K562 (cell line): ENCODE measurements around the gene HAGHL. TPM values are rescaled to one million over a fixed set of nuclear protein-coding genes. Genes with fewer than 3 reads are reported as not detected.

Experiments used
- ATAC-seq: fragments of 200-7000 bp; cut with Tn5 transposase; 3 replicates; pipeline ENCODE4 v1.9.1; 2020; ENCODE audit warnings: moderate library complexity
- BruUV-seq: library from RNA; stranded (reverse); fragments of 400-500 nt; replicated peaks from 2 replicates; lab custom pipeline; 2021; lab: Mats Ljungman, UMichigan
- CTCF ChIA-PET: fragments of 300-600 bp; formaldehyde crosslinking; extraction: SDS; loops from one replicate; lab custom pipeline; 2021; ENCODE audit warnings: low intra/inter-chr PET ratio; lab: Yijun Ruan, JAX
- POLR2A ChIA-PET: fragments of 300-600, 350-650 bp; sonication (Branson Sonifier 250); formaldehyde crosslinking; extraction: SDS; loops from one replicate; lab custom pipeline; 2021; ENCODE audit warnings: antibody characterized with exemption, inconsistent platforms; lab: Yijun Ruan, JAX
- DNase-seq, 4 experiments: peaks; one replicate each; pipeline versions ENCODE4 v3.0.0 to v3.0.0-alpha.2; 2011 to 2018; ENCODE audit warnings: low spot score in 3 of 4, mixed read lengths in 3 of 4; ENCODE audit errors: extremely low read depth in 1 of 4
- FAIRE-seq: peaks from 2 replicates; lab custom pipeline; 2011; peaks lifted over from hg19 to GRCh38; lab: Jason Lieb, UNC
- H2AFZ ChIP-seq: 2 replicates; pipeline ENCODE4 v1.6.0; 2011; ENCODE audit warnings: low read depth, low read length, control low read depth, inconsistent platforms
- H3K27ac ChIP-seq: fragments of 200-600 bp; 3 replicates; pipeline ENCODE4 v1.8.0; 2011; ENCODE audit warnings: low read depth, mild to moderate bottlenecking, control low read depth, inconsistent platforms, low read length, moderate library complexity, mixed read lengths; ENCODE audit errors: extremely low read depth
- H3K27me3 ChIP-seq, 2 experiments: fragments of 300-600 bp in 1 of 2; 2 replicates in 1 of 2; 3 replicates in 1 of 2; pipeline versions ENCODE4 v1.6.0 to v1.8.0; 2011; ENCODE audit warnings: inconsistent platforms in 2 of 2, low read length in 2 of 2, mild to moderate bottlenecking in 1 of 2, mixed read lengths in 1 of 2, moderate library complexity in 1 of 2; ENCODE audit not compliant: control insufficient read depth in 2 of 2, insufficient read depth in 2 of 2
- H3K36me3 ChIP-seq: fragments of 300-600 bp; 3 replicates; pipeline ENCODE4 v1.8.0; 2011; ENCODE audit warnings: mild to moderate bottlenecking, low read length, inconsistent platforms; ENCODE audit not compliant: control insufficient read depth, insufficient read depth
- H3K4me1 ChIP-seq, 2 experiments: fragments of 200-600 bp in 1 of 2; replicated peaks in 1 of 2; 2 replicates in 1 of 2; 3 replicates in 1 of 2; pipeline versions ENCODE4 v1.5.1 to v1.8.0; 2011; ENCODE audit warnings: inconsistent platforms in 2 of 2, low read length in 2 of 2, mild to moderate bottlenecking in 1 of 2, mixed read lengths in 1 of 2, moderate library complexity in 1 of 2; ENCODE audit not compliant: control insufficient read depth in 2 of 2, insufficient read depth in 2 of 2
- H3K4me2 ChIP-seq: 2 replicates; pipeline ENCODE4 v1.6.1; 2011; ENCODE audit warnings: low read length, control low read depth, inconsistent platforms, mixed read lengths; ENCODE audit not compliant: insufficient read depth
- H3K4me3 ChIP-seq: fragments of 200-600 bp; sonication (generic), shearing (Covaris generic); 2 replicates; pipeline ENCODE4 v1.5.1; 2016; ENCODE audit warnings: control low read depth, inconsistent platforms
- H3K79me2 ChIP-seq: fragments of 200-600 bp; 3 replicates; pipeline ENCODE4 v1.8.0; 2011; ENCODE audit warnings: low read length, inconsistent platforms; ENCODE audit not compliant: control insufficient read depth, insufficient read depth
- H3K9ac ChIP-seq, 2 experiments: 2 replicates each; pipeline versions ENCODE4 v1.6.0 to v1.6.1; 2011; ENCODE audit warnings: low read depth in 2 of 2, low read length in 2 of 2, control low read depth in 1 of 2, inconsistent platforms in 1 of 2, mild to moderate bottlenecking in 1 of 2, mixed read lengths in 1 of 2; ENCODE audit not compliant: insufficient read depth in 1 of 2
- H3K9me1 ChIP-seq: one replicate; pipeline ENCODE4 v1.6.0; 2011; ENCODE audit warnings: inconsistent platforms, mild to moderate bottlenecking, low read length, moderate library complexity; ENCODE audit not compliant: control insufficient read depth, insufficient read depth
- H3K9me3 ChIP-seq: replicated peaks from 2 replicates; pipeline ENCODE4 v1.5.1; 2011; ENCODE audit warnings: low read depth, low read length, inconsistent platforms; ENCODE audit not compliant: control insufficient read depth, insufficient read depth
- H4K20me1 ChIP-seq: replicated peaks from 2 replicates; pipeline ENCODE4 v1.6.1; 2011; ENCODE audit warnings: low read length, inconsistent platforms, mixed read lengths; ENCODE audit not compliant: control insufficient read depth, insufficient read depth
- BHLHE40 ChIP-seq: IDR thresholded peaks from 2 replicates; pipeline ENCODE4 v1.6.1; 2011; ENCODE audit warnings: low read length, improper control_type of control experiment
- CCAR2 ChIP-seq: fragments of 200-400 bp; formaldehyde crosslinking; IDR thresholded peaks from 2 replicates; pipeline ENCODE4 v1.6.1; 2017; ENCODE audit warnings: mild to moderate bottlenecking, low read depth, low read length
- ETV6 ChIP-seq, 3 experiments: fragments of 150-350 bp in 1 of 3; sonication (generic) in 1 of 3; formaldehyde crosslinking in 1 of 3; IDR thresholded peaks; 2 replicates each; pipeline versions ENCODE4 v1.6.1 to v1.8.0; 2014 to 2022; ENCODE audit warnings: borderline replicate concordance in 2 of 3, low read depth in 2 of 3, antibody characterized with exemption in 1 of 3, low read length in 1 of 3, mild to moderate bottlenecking in 1 of 3, missing genetic modification reagents in 1 of 3
- HNRNPH1 ChIP-seq: fragments of 200-400 bp; formaldehyde crosslinking; optimal IDR thresholded peaks from 2 replicates; pipeline ENCODE3; 2017; ENCODE audit warnings: low read depth, mild to moderate bottlenecking, low read length, moderate library complexity
- MCM2 ChIP-seq: fragments of 450-650 bp; IDR thresholded peaks from 2 replicates; pipeline ENCODE4 v1.6.1; 2017; ENCODE audit warnings: low read depth, mild to moderate bottlenecking
- MEIS2 ChIP-seq: fragments of 450-650 bp; IDR thresholded peaks from 2 replicates; pipeline ENCODE4 v1.6.1; 2014; ENCODE audit warnings: mild to moderate bottlenecking; ENCODE audit not compliant: partially characterized antibody
- NFIC ChIP-seq: fragments of 450-650 bp; IDR thresholded peaks from 2 replicates; pipeline ENCODE4 v1.6.1; 2017; ENCODE audit warnings: mild to moderate bottlenecking, inconsistent platforms
- PCBP1 ChIP-seq: fragments of 200-400 bp; formaldehyde crosslinking; IDR thresholded peaks from 2 replicates; pipeline ENCODE4 v1.6.1; 2018; ENCODE audit warnings: mild to moderate bottlenecking, low read depth, low read length; ENCODE audit not compliant: poor library complexity, severe bottlenecking
- PHF8 ChIP-seq: fragments of 200-600 bp; sonication (generic); IDR thresholded peaks from 2 replicates; pipeline ENCODE4 v1.6.1; 2012; ENCODE audit warnings: mixed run types, mild to moderate bottlenecking, inconsistent platforms, low read length, moderate library complexity, borderline replicate concordance
- PRPF4 ChIP-seq: fragments of 200-400 bp; formaldehyde crosslinking; IDR thresholded peaks from one replicate; pipeline ENCODE4 v1.6.1; 2017; ENCODE audit warnings: low read length, low read depth, mild to moderate bottlenecking; ENCODE audit not compliant: insufficient read depth, poor library complexity, severe bottlenecking
- RBBP5 ChIP-seq: fragments of 200-600 bp; sonication (generic); IDR thresholded peaks from 2 replicates; pipeline ENCODE4 v1.6.1; 2012; ENCODE audit warnings: borderline replicate concordance, mild to moderate bottlenecking, low read length, control low read depth, inconsistent platforms; ENCODE audit not compliant: insufficient read depth, poor library complexity, severe bottlenecking
- TFAM ChIP-seq: fragments of 250-450 bp; sonication (Bioruptor Pico); conservative IDR thresholded peaks from 2 replicates; pipeline ENCODE4 v1.5.0; 2021; ENCODE audit warnings: mild to moderate bottlenecking, moderate library complexity
- U2AF1 ChIP-seq: fragments of 200-400 bp; formaldehyde crosslinking; optimal IDR thresholded peaks from 2 replicates; pipeline ENCODE3; 2017; ENCODE audit warnings: mild to moderate bottlenecking, low read depth, low read length, moderate library complexity
- YBX1 ChIP-seq: fragments of 450-650 bp; IDR thresholded peaks from 2 replicates; pipeline ENCODE4 v1.7.1; 2016; ENCODE audit warnings: mild to moderate bottlenecking
- ZFP36 ChIP-seq: fragments of 150-350 bp; IDR thresholded peaks from 2 replicates; pipeline ENCODE4 v1.6.1; 2018; ENCODE audit warnings: low read length, low read depth; ENCODE audit not compliant: partially characterized antibody
- ZKSCAN1 ChIP-seq: fragments of 150-350 bp; IDR thresholded peaks from 2 replicates; pipeline ENCODE4 v1.6.1; 2016; ENCODE audit warnings: low read depth, low read length
- ZNF274 ChIP-seq: IDR thresholded peaks from 2 replicates; pipeline ENCODE4 v1.6.1; 2011; ENCODE audit warnings: low read depth, mild to moderate bottlenecking, low read length, moderate library complexity, borderline replicate concordance
- WGBS: fragments of 100-300 bp; shearing (Covaris generic); methylation state at CpG from one replicate; pipeline ENCODE4 v1.1.6; 2016; ENCODE audit warnings: low coverage, mixed read lengths; ENCODE audit not compliant: insufficient coverage; ENCODE audit errors: missing lambda C conversion rate; 5-methylcytosine and 5-hydroxymethylcytosine counted together
- in situ Hi-C: fragments of 300-500 bp; cut with MboI; formaldehyde crosslinking; loops from 4 replicates; pipeline ENCODE4 v1.15.0; 2018; ENCODE audit warnings: inconsistent platforms, mixed read lengths
- intact Hi-C: fragments of 100-400 bp; cut with micrococcal nuclease; formaldehyde crosslinking; loops from 2 replicates; pipeline ENCODE4 v1.14.2; 2022
- polyA plus RNA-seq, 8 experiments: library from polyadenylated mRNA; depleted of rRNA in 4 of 8; stranded (reverse) in 5 of 8; unstranded in 3 of 8; fragments of >200 nt; fragmentation: Nextera tagmentation in 2 of 8; fragmentation: Illumina TruSeq in 1 of 8; extraction: Ambion mirVana in 2 of 8; extraction: Trizol in 1 of 8; gene quantifications; 2 replicates each; pipeline versions ENCODE4 v1.2.1 to v1.2.3, GENCODE V29; 2011 to 2014; ENCODE audit warnings: inconsistent platforms in 1 of 8, missing spikeins in 1 of 8
- total RNA-seq, 7 experiments: library from RNA; depleted of rRNA in 6 of 7; stranded (reverse); fragments of >200 nt in 6 of 7; fragmentation: Illumina TruSeq in 2 of 7; extraction: Trizol in 2 of 7; gene quantifications; 2 replicates each; pipeline versions ENCODE4 v1.2.1 to v1.2.3, GENCODE V29; 2011 to 2021; ENCODE audit warnings: low replicate concordance in 1 of 7
- TF ChIP-seq, protein P1 (sequence below), 3 experiments: fragments of 200-800 bp in 1 of 3; fragments of 250-450 bp in 1 of 3; fragments of 450-650 bp in 1 of 3; sonication (Bioruptor Pico) in 1 of 3; sonication (Bioruptor generic) in 1 of 3; formaldehyde crosslinking in 1 of 3; IDR thresholded peaks; 2 replicates each; pipeline versions ENCODE4 v1.6.1 to v1.8.0; 2016 to 2022; ENCODE audit warnings: mild to moderate bottlenecking in 2 of 3, missing genetic modification characterization in 2 of 3, missing compliant biosample characterization in 1 of 3, moderate library complexity in 1 of 3

HAGHL gene
- total and polyA plus RNA-seq, 9 of the 15 experiments (the other 6 are each of a cell fraction or from before 2014, with no cell fraction given) = 0.31 to 83.4 (median 20.7) TPM

- H3K4me3 ChIP-seq = peak overlapping the region; percentile 45
- ATAC-seq (no peak), FAIRE-seq (no peak), DNase-seq (peak in 2 of 4 experiments; percentile 89 to 90)
- peaks cover 5% of the 10 kb centered on the region; the same call in 2 of the 3 replicates for H3K79me2 ChIP-seq
- H3K4me1 ChIP-seq = peaks cover 7 to 61% of the 10 kb centered on the region in 2 experiments
- H3K9me1 ChIP-seq = no peaks in the 10 kb centered on the region
- in situ Hi-C loops (no loop called here), intact Hi-C loops (no loop called here)
- H3K27me3 ChIP-seq = peaks cover 7 to 16% of the 10 kb centered on the region in 2 experiments; a peak in 4 of 5 replicates
- no peaks in the 10 kb centered on the region for H3K9me3 ChIP-seq
- peak overlapping the region; percentile 14 to 81; a peak in 3 of 4 replicates for H3K9ac ChIP-seq
- H4K20me1 ChIP-seq = peaks cover 1% of the 10 kb centered on the region; the same call in 1 of the 2 replicates
- H3K27ac ChIP-seq = no peak overlapping the region; the same call in 2 of the 3 replicates
- CTCF ChIA-PET = interaction anchor here (1.0 kb wide), 1 partner anchor 90 kb away, joined by 4 read pairs; no protein-coding TSS in a partner anchor
- H2AFZ ChIP-seq = peak overlapping the region; percentile 77
- POLR2A ChIA-PET = interaction anchor here (0.6 to 1.6 kb wide), 8 partner anchors 8 to 296 kb away, joined by 3 to 9 read pairs (median 4); partner anchors contain the start of genes GNG13 and METRN
- 5% methylated on average over 13 of the region's 37 CpGs for WGBS
- no TSS peak for BruUV-seq
- peak overlapping the region; percentile 80 for H3K4me2 ChIP-seq
- H3K36me3 ChIP-seq = no peaks in the 10 kb centered on the region
- TF ChIP-seq ZNF274 (no peak), NFIC (no peak), ZKSCAN1 (no peak), U2AF1 (no peak), ETV6 (IDR thresholded peaks at IDR 0.05; ENCODE audit: borderline replicate concordance in 1 of 2, low read depth in 2 of 2, low read length in 1 of 2) (no peak), ETV6 (CRISPR knock-in tag; IDR thresholded peaks at IDR 0.05; ENCODE audit: borderline replicate concordance) (no peak), YBX1 (no peak), RBBP5 (peak; percentile 13), MCM2 (no peak), ZFP36 (no peak), MEIS2 (no peak), CCAR2 (no peak), PRPF4 (no peak), BHLHE40 (no peak), HNRNPH1 (no peak), TFAM (no peak), PHF8 (peak; percentile 30; the same call in 1 of the 2 replicates), PCBP1 (peak; percentile 8)
- TF ChIP-seq, protein P1, sequence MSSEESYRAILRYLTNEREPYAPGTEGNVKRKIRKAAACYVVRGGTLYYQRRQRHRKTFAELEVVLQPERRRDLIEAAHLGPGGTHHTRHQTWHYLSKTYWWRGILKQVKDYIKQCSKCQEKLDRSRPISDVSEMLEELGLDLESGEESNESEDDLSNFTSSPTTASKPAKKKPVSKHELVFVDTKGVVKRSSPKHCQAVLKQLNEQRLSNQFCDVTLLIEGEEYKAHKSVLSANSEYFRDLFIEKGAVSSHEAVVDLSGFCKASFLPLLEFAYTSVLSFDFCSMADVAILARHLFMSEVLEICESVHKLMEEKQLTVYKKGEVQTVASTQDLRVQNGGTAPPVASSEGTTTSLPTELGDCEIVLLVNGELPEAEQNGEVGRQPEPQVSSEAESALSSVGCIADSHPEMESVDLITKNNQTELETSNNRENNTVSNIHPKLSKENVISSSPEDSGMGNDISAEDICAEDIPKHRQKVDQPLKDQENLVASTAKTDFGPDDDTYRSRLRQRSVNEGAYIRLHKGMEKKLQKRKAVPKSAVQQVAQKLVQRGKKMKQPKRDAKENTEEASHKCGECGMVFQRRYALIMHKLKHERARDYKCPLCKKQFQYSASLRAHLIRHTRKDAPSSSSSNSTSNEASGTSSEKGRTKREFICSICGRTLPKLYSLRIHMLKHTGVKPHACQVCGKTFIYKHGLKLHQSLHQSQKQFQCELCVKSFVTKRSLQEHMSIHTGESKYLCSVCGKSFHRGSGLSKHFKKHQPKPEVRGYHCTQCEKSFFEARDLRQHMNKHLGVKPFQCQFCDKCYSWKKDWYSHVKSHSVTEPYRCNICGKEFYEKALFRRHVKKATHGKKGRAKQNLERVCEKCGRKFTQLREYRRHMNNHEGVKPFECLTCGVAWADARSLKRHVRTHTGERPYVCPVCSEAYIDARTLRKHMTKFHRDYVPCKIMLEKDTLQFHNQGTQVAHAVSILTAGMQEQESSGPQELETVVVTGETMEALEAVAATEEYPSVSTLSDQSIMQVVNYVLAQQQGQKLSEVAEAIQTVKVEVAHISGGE (CRISPR knock-in tag; IDR thresholded peaks at IDR 0.05) = 0 out of 6 replicates have a peak, but pooled peaks of 1 of the 3 experiments have one; percentile 33
Observed at GRCh38 chr16:694863-695354, 32.0 kb upstream of the HAGHL start.
